Sigmoid colon (tissue), 7 donors: Measurements from ENCODE around the gene IKZF1. TPM values are rescaled to one million over a fixed set of nuclear protein-coding genes. Genes with fewer than 3 reads are reported as not detected.

Experiments used
- DNase-seq: peaks from one replicate; pipeline ENCODE4 v3.0.0-alpha.2; 2019
- H3K27ac ChIP-seq, 4 donors: fragments of 200-600 bp; sonication (generic); one replicate each; pipeline ENCODE4 v1.5.1; 2016 to 2019; ENCODE audit warnings: mild to moderate bottlenecking in 1 of 4
- H3K27me3 ChIP-seq, 3 donors: fragments of 200-600 bp; sonication (generic); one replicate each; pipeline ENCODE4 v1.5.1; 2019; ENCODE audit warnings: mild to moderate bottlenecking in 1 of 3
- H3K36me3 ChIP-seq, 4 donors: fragments of 200-600 bp; sonication (generic); one replicate each; pipeline ENCODE4 v1.5.1; 2016 to 2019
- H3K4me1 ChIP-seq, 4 donors: fragments of 200-600 bp; sonication (generic); one replicate each; pipeline ENCODE4 v1.5.1; 2017 to 2019
- H3K4me3 ChIP-seq, 4 donors: fragments of 200-600 bp; sonication (generic); one replicate each; pipeline ENCODE4 v1.5.1; 2017 to 2019; ENCODE audit warnings: mild to moderate bottlenecking in 2 of 4, moderate library complexity in 1 of 4
- H3K9me3 ChIP-seq, 4 donors: fragments of 200-600 bp in 3 of 4; sonication (generic) in 3 of 4; one replicate each; pipeline versions ENCODE4 v1.5.1 to v1.6.1; 2013 to 2019
- EP300 ChIP-seq, 4 donors: sonication (generic); formaldehyde crosslinking; IDR thresholded peaks; one replicate each; pipeline ENCODE4 v1.6.1; 2017; ENCODE audit warnings: antibody characterized with exemption in 4 of 4
- POLR2A ChIP-seq, 2 donors: fragments of 450-650 bp; IDR thresholded peaks; one replicate each; pipeline ENCODE4 v1.6.1; 2016; ENCODE audit warnings: antibody characterized with exemption in 2 of 2, mild to moderate bottlenecking in 2 of 2, moderate library complexity in 2 of 2
- POLR2AphosphoS5 ChIP-seq, 4 donors: sonication (generic); formaldehyde crosslinking; IDR thresholded peaks; one replicate each; pipeline ENCODE4 v1.6.1; 2017; ENCODE audit warnings: antibody characterized with exemption in 4 of 4
- WGBS, 2 donors: extraction: QIAGEN DNeasy Blood & Tissue Kit; methylation state at CpG; one replicate each; pipeline ENCODE4 v1.1.7; 2013; 5-methylcytosine and 5-hydroxymethylcytosine counted together
- intact Hi-C: fragments of 100-400 bp; cut with DNase I; formaldehyde crosslinking; loops from one replicate; pipeline ENCODE4 v1.15.1; 2023
- polyA plus RNA-seq, 3 donors: library from polyadenylated mRNA; stranded (reverse); fragments of 200-250 nt; gene quantifications; one replicate each; pipeline ENCODE4 v1.2.3, GENCODE V29; 2013
- total RNA-seq, 4 donors: library from RNA; depleted of rRNA; stranded (reverse); fragments of >200 nt; gene quantifications; one replicate each; pipeline ENCODE4 v1.1.0, GENCODE V29; 2016
- TF ChIP-seq, protein P1 (sequence below), 4 experiments: fragments of 450-650 bp in 3 of 4; fragments of 200-600 bp in 1 of 4; IDR thresholded peaks; one replicate each; pipeline ENCODE4 v1.5.1; 2016 to 2019; ENCODE audit warnings: antibody characterized with exemption in 4 of 4, mild to moderate bottlenecking in 3 of 4, moderate library complexity in 2 of 4
- donor health status: healthy with polysubstance abuse.
- donor health status: Bipolar disorder and iron deficiency.
- donor health status: healthy.

IKZF1 gene
- total and polyA plus RNA-seq, 7 donors = 1.8 to 29.9 (median 6.4) TPM

DNA sequence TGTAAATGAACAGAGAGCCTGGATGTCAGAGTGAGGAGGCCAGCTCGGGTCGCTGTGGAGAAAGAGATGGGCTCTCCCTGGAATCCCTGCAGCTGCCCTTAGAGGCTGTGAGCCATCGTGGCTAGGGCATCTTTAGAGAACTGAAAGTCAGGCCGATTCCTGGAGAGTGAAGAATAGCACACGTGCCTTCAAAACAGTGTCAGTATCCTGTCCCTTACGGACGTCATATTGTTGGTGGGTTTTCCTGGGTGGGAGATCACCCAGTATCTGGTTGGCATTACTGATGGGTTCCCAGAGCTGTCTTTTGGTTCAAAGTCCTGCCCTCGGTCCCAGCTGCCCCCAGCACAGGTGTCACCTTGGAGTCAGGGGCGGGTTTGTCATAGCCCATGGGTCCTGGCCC, 25.3 kb downstream of the IKZF1 start:
- no peaks in the 10 kb centered on the region for H3K4me1 ChIP-seq
- H3K27ac ChIP-seq = no peak overlapping the region
- DNase-seq = no peak
- peaks cover 0 to 4% (median 0%) of the 10 kb centered on the region in 3 donors for H3K27me3 ChIP-seq
- intact Hi-C loops = no loop called here
- 64 to 76% methylated on average over 9 of the region's 9 CpGs for WGBS, 2 donors
- H3K9me3 ChIP-seq = no peaks in the 10 kb centered on the region
- TF ChIP-seq, protein P1, sequence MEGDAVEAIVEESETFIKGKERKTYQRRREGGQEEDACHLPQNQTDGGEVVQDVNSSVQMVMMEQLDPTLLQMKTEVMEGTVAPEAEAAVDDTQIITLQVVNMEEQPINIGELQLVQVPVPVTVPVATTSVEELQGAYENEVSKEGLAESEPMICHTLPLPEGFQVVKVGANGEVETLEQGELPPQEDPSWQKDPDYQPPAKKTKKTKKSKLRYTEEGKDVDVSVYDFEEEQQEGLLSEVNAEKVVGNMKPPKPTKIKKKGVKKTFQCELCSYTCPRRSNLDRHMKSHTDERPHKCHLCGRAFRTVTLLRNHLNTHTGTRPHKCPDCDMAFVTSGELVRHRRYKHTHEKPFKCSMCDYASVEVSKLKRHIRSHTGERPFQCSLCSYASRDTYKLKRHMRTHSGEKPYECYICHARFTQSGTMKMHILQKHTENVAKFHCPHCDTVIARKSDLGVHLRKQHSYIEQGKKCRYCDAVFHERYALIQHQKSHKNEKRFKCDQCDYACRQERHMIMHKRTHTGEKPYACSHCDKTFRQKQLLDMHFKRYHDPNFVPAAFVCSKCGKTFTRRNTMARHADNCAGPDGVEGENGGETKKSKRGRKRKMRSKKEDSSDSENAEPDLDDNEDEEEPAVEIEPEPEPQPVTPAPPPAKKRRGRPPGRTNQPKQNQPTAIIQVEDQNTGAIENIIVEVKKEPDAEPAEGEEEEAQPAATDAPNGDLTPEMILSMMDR (IDR thresholded peaks at IDR 0.05) = no peak
- TF ChIP-seq POLR2A (IDR thresholded peaks at IDR 0.05) (no peak), EP300 (IDR thresholded peaks at IDR 0.05) (no peak), POLR2AphosphoS5 (IDR thresholded peaks at IDR 0.05) (no peak)
- H3K36me3 ChIP-seq = no peaks in the 10 kb centered on the region
- no peak overlapping the region for H3K4me3 ChIP-seq

DNA sequence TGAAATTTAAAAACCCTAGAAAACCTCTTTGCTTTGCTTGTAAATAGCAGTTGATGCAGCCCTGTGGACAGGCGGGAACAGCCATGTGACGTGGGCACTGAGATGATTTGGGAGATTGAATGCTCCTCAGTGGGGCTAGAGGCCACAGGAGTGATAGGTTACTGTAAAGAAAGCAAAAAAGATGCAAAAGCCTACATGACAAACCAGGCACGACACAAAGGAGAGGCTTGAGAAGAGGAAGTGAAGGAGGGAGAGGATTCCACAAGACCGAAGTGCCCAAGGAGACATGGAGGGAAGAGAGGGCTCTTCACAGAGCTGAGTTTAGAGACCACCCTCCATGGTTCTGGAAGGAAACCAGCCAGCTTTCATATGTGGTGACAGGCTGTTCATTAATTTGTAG, 25.7 kb downstream of the IKZF1 start:
- Histone ChIP-seq H3K4me1 (no peaks in the 10 kb centered on the region), H3K27me3 (peaks cover 0 to 4% (median 0%) of the 10 kb centered on the region in 3 donors), H3K27ac (no peak overlapping the region), H3K36me3 (no peaks in the 10 kb centered on the region), H3K9me3 (no peaks in the 10 kb centered on the region), H3K4me3 (no peak overlapping the region)
- TF ChIP-seq POLR2AphosphoS5 (IDR thresholded peaks at IDR 0.05) (no peak), EP300 (IDR thresholded peaks at IDR 0.05) (no peak), POLR2A (IDR thresholded peaks at IDR 0.05) (no peak)
- TF ChIP-seq, protein P1 (IDR thresholded peaks at IDR 0.05) = no peak
- WGBS, 2 donors = 60 to 73% methylated on average over 4 of the region's 4 CpGs
- intact Hi-C loops = no loop called here
- DNase-seq = no peak

DNA sequence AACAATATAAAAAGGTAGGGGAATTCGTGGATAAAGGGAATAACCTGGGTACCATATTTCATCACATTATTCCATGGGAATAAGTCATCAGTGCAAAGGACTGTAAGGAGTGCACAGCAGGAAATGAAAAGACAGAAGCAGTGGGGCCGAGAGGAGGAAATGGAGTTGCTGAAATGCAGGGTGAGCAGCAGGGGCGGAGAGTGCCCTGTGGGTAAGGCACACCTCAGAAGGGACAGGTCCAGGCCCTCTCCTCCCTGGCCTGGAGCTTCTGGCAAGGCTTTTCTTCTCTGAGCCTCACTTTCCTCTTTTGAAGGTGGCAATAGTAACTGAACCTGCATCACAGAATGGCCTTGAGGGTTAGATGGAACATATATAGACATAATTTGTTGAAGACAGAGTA, 26.2 kb downstream of the IKZF1 start:
- DNase-seq = no peak
- Histone ChIP-seq H3K4me1 (no peaks in the 10 kb centered on the region), H3K36me3 (no peaks in the 10 kb centered on the region), H3K4me3 (no peak overlapping the region), H3K27me3 (peaks cover 0 to 4% (median 0%) of the 10 kb centered on the region in 3 donors), H3K27ac (no peak overlapping the region), H3K9me3 (no peaks in the 10 kb centered on the region)
- TF ChIP-seq, protein P1 (IDR thresholded peaks at IDR 0.05) = no peak
- no peak for TF ChIP-seq POLR2AphosphoS5 (IDR thresholded peaks at IDR 0.05)
- no peak for TF ChIP-seq EP300 (IDR thresholded peaks at IDR 0.05)
- TF ChIP-seq POLR2A (IDR thresholded peaks at IDR 0.05) = no peak
- intact Hi-C loops = no loop called here
- WGBS, 2 donors = 40 to 43% methylated on average over 3 of the region's 3 CpGs

DNA sequence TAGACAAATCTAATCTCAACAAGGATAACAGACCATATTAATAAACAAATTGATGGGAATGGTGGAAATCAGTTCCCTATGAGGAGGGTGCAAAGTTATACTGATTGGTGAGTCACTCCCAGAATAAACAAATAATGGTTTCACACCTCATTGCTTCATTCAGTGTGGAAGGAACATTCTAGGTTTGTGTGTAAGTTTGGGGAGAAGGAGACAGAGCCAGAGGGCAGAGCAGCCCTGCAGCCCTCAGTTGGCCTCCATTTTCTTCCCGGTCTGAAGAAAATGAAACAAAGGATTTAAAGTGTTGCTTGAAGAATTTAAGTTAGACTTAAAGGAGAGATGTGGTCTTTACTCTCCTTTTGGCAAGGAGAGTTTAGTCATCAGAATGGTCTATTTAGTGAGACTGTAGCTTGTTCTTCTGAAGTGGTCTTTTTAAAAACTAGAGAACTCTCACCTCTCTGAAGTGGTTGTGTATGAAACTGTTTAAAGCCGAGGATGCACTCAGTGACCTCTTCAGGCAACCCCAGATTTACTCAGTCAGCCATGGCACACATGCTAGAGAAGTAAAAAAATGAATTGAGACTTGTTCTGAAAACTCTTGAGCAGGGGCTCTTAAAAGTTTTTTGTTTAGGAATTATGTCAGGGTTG, 27.2 kb downstream of the IKZF1 start:
- TF ChIP-seq POLR2AphosphoS5 (IDR thresholded peaks at IDR 0.05) (no peak), EP300 (IDR thresholded peaks at IDR 0.05) (no peak), POLR2A (IDR thresholded peaks at IDR 0.05) (no peak)
- TF ChIP-seq, protein P1 (IDR thresholded peaks at IDR 0.05) = no peak
- Histone ChIP-seq H3K4me3 (no peak overlapping the region), H3K4me1 (no peaks in the 10 kb centered on the region), H3K9me3 (no peaks in the 10 kb centered on the region), H3K36me3 (no peaks in the 10 kb centered on the region), H3K27me3 (peaks cover 0 to 4% (median 0%) of the 10 kb centered on the region in 3 donors), H3K27ac (no peak overlapping the region)
- 24 to 43% methylated on average over 2 of the region's 2 CpGs for WGBS, 2 donors
- intact Hi-C loops = no loop called here
- no peak for DNase-seq
